NCI-H82 (cell line): Measurements from ENCODE around the gene CLCN7.
A peak's percentile ranks its signal among the peaks of the same experiment; 100 is the strongest.

ENCODE experiments used
- DNase-seq: peaks from one replicate; lab custom pipeline; 2025; lab: John Stamatoyannopoulos, UW

The CLCN7 gene

DNA sequence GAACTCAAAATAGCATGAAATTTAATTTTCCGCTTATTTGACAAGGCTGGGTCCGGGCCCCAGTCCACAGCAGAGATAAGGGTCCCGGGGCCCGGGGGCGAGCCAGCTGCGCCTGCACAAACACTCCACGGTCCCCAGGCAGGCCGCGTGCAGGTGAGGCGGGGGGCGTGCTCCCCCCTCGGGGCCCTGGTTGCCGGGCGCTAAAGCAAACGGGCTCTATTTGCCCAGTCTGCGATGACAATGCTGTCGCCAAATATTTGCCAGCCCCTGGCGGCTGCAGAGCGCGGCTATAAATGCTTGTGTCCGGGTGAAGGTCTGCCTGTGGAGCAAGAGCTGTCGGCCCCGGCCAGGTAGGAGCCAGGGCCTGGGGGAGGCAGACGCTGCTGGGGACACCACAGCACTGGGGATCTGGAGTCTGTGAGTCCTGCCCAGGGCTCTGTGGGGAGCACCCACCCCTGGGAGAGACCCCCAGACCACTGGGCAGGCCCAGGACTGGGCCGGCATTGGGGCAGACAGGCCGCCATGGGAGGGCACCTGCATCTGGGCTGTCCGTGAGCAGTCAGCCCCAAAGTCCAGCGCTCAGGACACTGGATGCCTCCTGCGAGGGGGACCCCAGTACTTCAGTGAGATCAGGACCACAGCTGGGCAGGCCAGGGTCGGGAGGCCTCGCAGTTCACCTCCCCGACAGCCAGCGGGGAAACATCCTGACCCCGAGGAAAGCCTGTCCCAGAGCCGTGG, 43.9 kb downstream of the CLCN7 start, which contains the start of gene PERCC1:
TSS of gene PERCC1 (plus strand) at position 320 of the 738 bp plus-strand sequence. CDS start 1,516 bp downstream, outside the sequence.
- DNase-seq: no peak

DNA sequence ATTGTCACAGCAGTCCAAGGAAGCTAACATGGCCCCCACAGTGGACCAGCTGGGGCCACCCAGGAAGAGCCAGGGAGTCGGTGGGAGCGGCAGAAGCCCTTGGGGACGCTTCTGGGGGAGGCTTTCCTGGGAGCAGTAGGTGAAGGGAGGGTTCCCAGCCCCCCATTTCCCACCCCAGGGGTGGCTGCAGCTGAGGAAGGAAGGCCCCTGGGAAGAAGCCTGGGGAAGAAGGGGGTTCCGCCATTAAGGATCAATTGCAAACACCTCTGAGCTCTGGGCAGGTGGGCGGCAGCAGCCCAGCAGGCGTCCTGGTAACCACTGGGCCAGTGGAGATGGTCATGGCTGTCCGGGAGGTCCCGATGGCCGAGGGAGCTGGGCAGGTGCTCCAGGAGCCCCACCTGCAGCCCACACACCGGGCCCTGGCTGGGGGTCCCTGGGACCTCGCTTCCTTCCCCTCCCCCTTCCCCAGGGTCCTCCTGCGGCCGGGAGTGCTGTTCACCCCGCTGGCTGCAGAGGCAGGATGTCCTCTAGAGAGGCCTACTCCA, 44.5 kb downstream of the CLCN7 start:
- no peak for DNase-seq

DNA sequence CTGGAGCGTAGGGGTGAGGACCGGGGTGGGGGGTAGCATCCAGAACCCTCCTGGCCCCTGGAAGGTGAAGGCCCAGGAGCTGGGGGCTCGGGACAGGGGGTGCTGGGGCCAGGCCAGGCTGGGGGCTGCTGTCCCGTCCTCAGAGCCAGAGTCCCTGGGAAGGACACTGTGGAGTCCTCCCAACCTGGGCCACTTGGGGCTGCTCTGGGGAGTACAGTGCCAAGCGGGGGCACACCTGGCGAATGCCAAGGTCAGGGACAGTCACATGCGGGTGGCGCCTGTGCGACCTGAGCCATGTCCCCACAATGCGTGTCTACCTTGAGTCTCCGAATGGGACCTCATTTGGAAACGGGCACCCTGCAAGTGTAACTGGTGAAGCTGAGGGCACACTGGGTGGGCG, 45.2 kb downstream of the CLCN7 start:
- DNase-seq: no peak

DNA sequence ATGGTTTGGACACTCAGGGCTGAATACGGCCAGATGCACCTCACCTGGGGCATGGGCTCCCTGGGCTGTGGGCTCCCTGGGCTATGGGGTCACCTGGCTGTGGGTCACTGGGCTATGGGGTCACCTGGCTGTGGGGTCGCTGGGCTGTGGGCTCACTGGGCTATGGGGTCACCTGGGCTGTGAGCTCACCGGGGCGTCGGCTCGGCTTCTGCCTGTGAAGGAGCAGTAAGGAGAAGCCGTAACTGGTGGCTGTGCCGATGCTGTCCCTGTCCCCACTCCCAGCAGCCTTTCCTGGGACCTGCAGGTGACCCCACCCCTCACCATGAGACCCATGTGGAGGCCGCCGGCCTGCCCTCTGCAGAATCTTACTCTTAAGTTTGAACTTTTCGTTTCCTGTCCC, 45.8 kb downstream of the CLCN7 start:
- DNase-seq: no peak

DNA sequence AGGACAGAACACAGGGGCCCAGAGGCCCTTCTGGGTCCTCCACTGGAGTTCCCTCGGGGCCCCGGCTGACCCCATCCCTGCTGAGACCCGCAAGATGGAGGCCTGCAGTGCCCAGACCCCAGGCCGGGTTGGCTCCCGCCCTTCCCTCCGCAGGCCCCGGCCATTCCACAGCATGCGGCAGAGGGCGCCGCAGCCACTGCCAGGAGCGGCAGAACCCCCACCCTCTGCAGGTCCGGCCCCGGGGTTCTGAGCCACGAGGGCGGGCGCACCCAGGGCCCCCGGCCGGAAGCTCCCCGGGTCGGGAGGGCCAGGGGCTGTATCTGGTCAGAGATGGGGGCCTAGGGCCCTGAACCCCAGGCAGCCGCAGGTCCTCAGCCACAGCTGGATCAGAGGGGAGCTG, 46.3 kb downstream of the CLCN7 start:
- peak; percentile 23 for DNase-seq

DNA sequence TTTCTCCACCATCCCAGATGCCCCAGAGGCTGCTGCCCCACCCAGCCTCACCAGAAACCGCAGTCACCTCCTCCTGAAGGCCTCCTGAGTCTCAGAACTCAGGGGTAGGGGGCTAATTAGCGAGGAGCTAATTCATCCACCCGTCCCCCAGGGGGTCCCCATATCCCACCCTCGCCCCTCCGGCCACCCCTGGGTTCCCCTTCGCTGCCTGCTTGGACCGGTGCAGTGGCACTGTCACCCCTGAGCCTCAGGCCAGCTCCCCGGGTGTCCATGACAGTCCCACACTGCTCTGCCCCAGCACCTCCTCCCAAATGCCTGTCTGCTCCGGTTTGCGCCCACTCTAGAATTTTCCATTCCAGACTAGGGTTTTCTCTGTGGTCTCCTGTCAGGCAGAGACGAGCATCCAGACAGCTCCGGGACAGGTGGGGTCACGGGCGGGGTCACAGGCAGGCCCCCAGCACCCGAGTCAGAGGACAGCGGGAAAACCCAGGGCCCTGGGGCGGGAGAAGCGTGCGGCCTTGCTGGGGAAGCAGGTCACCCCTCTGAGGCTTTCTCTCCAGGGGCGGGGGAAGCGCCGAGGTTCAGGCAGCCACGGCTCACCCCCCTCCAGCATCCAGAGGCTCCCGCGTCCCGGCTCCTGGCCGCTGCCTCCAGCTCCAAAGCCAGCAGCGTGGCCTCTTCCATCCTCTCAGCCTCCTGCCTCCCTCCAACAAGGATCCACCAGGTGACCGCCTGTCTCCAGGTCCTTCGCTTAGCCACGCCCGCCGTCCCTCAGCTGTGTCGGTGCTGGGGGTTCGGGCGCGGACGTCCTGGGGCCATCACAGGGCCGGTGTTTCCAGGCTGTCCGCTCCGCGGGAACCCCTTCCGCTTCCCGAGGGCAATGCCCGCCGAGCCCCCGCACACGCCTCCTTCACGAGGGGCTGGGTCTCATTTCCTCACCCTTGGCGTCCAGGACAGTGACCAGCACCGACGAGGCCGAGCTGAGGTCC, 47.1 kb downstream of the CLCN7 start:
- DNase-seq: no peak

DNA sequence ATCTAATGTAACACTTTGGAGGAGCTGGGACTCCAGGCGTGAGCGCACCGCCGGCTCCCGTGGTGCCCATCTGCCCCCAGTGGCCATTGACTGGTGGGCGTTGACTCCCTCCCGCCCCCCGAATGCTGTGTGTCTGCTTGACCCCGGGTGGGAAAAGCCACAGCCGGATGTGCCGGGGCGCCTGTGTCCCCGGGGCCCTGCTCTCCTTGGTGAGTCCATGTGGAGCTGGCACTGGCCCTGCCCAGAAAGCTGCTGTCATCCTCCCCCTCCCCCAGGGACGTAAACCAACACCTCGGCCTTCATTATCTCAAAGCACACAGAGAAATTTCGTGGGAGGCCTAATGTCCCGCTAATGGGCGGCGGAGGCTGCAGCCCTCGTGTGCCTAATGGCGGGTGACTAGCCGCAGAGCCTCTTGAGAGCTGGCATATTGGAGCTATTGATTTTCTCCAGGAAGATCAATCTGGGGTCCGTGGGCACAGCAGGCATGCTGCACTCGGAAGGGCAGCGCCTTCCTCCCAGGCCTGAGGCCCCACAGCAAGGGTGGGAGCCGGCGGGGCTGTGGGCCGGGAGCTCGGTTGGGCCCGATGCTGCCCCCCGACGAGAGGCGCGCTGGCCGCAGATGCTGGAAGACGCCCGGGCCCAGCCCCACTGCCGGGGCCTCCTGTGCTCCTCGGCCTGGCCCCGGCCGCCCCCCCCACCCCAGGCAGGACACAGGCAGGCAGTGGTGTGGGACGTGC, 47.9 kb downstream of the CLCN7 start:
- DNase-seq: no peak

DNA sequence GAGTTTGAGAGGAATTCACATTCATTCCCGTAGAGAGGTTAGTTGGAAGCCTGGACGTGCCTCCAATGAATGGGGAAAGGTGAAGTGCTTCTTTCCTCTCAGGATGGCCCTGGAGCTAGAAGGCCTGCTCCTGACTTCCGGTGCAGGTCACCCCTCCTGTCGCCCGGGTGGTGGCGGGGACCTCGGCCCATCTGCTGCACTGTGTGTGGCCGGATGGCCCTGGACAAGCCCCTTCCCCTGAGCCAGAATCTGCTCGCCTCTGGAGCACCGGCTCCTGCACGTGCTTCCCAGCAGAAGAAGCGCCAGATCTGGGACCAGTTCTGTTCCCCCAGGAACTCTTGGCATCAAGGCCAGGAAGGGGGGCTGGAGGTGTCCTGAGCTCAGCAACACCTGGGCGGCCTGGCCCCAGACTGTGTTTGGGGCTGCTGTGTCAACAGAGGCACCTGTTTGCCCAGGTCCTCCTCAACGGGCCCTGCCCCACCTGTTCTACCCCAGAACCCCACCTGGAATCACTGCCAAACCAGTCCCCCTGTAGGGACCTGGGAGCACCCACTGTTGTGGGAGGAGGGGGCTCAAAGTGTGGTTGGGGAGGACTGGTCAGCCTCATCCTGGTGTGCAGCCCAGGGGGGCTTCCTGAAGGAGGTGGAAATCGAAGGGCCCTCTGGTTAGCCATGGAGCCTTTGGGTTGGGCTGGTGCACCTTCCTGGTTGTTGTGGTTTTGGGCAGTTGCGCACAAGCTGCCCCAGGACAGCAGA, 49.0 kb downstream of the CLCN7 start:
- DNase-seq: no peak

DNA sequence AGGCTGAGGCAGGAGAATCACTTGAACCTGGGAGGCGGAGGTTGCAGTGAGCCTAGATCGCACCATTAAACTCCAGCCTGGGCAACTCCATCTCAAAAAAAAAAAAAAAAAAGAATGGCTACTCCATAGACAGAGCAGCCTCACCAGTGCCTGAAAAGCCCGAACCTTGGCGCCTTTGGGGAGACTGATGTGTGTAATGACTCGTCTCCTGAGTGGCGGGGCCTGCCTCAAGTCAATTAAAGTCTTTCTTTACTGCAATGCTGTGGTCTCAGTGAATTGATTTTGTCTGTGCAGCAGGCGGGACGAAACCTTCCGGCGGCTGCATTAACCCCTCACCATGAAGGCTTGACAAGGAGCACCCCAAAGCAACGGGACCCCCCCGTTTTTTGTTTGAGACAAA, 50.8 kb downstream of the CLCN7 start:
- no peak for DNase-seq

DNA sequence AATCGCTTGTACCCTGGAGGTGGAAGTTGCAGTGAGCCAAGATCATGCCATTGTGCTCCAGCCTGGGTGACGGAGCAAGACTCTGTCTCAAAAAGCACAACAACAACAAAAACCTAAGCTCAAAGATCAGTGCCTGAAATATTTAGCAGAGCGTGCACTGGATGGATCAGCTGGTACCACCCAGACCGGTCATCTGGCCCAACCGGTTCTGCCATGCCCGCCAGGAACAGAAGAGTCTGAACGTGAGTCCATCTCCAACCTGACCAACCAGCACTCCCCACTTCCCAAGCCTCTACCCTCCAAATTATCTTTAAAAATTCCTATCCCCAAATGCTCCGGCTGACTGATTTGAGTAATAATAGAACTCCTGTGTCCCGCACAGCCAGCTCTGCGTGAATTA, 52.8 kb downstream of the CLCN7 start:
- no peak for DNase-seq

DNA sequence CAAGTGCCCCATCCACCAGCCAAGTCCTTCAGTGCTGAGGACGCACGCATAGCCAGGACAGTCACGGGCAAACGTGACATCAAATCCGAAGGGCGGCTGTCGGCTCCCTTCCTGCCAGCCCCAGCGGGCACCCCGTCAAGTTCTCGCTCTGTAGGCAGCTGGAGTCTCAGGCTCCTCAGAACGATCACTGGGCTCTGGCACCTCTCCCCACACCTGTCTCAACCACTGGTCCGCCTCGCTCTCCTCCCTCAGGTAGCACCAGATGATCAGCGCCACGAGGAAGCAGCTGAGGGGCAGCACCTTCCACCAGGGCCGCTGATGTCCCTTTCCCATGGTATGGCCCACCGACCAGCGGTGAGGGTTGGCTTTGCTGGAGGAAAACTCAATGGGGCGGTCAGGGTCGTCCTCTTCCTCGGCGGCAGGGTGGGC, 54.7 kb downstream of the CLCN7 start:
- no peak for DNase-seq

DNA sequence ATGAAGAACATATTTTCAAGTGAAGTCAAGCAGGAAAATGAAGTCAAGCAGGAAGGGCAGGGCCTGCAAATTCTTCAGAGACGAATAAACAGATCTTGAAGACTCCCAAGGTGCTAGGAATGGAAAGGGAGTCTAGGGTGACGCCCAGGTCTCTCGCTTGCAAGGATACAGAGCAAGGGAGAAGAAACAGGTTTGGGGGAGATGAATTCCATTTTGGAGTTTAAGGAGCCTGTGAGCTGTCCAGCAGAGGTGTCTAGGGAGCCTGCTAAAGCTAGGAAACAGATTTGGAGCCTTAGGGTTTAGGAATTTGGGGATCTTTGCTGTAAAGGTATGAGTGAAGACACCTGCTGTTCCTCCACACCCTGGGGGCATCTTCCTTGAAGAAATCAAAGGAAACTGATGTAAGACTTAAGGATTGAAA, 58.3 kb downstream of the CLCN7 start:
- no peak for DNase-seq

DNA sequence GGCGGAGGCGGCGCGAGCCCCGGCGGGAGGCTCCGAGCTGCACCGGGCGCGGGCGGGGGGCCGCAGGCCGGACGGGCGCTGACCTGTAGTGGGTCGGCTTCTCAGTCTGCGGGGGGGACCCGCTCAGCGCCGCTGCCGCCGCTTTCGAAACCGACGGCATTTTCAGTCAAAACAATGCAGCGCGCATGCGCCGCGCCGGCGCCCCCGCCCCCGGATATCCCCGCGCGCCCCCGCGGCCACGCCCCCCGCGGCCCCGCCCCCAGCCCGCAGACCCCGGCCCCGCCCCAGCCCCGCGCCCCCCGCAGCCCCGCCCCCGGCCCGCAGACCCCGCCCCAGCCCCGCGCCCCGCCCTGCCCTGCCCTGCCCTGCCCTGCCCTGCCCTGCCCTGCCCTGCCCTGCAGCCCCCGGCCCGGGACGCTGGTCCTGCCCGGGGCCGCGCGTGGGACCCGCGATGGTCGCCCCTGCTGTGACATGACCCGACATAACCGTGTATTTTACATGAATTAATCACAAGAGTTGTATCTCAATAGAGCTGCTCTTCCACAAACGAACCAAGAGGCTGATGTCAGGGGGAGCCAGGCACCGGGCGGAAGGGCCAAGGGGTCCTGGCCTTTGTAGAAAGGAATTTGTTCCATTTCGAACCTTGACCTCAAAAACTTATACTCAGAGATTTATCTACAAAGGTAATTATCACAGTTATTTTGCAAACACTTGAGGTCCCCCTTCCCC, 60.1 kb downstream of the CLCN7 start, which contains the start of gene UNKL:
TSS of gene UNKL (minus strand) at position 173 of the 729 bp plus-strand sequence. CDS start at position 160, 13 bp downstream.
- DNase-seq: peak; percentile 73

DNA sequence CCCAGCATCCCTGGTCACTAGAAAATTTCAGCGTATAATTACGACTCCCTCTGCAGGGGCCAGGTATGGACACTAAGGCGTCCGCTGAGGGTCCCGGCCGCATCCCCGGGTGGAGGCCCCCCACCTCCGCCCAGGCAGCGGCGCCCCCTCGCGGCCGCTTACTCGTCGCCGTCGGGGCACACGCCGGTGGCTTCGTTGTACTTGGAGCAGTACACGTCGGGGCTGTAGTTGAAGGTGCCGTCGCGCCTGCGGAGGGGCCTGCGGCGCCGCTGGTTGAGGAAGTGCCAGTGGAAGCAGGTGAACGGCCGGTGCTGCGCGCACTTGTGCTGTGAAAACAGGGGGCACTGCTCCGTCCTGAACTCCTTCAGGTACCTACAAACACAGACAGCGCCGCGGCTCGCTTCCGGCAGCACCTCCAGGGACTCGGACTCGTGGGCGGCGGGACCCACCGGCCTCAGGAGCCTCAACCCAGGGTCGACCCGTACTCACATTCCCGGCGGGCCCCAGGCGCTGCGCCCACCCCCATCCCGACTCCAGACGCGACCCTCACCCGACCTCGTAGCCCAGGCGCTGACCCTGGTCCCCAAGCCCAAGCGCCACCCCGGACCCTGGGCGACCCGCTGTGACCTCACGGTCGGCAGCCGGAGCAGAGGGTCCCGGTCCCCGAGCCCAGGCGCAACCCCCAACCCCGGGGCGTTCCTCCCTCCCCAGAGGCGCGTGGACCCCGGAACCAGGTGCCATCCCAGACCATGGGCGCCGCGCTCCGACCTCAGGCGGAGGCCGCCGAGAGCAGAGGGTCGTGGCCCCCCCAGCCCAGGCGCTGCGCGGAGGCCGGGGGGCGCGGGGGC, 60.9 kb downstream of the CLCN7 start:
- DNase-seq: peak; percentile 76

DNA sequence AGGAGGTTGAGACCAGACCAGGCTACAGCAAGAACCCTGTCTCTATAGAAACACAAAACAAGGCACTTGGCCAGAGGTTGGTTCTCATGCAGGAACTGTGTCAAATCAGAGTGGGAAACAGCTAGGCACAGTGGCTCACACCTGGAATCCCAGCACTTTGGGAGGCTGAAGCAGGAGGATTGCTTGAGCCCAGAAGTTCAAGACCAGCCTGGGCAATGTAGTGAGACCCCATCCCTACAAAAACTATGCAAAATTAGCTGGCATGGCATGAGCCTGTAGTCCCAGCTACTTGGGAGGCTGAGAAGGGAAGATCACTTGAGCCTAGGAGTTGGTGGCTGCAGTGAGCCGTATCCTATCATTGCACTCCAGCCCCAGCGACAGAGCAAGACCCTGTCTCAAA, 62.0 kb downstream of the CLCN7 start:
- DNase-seq: no peak

DNA sequence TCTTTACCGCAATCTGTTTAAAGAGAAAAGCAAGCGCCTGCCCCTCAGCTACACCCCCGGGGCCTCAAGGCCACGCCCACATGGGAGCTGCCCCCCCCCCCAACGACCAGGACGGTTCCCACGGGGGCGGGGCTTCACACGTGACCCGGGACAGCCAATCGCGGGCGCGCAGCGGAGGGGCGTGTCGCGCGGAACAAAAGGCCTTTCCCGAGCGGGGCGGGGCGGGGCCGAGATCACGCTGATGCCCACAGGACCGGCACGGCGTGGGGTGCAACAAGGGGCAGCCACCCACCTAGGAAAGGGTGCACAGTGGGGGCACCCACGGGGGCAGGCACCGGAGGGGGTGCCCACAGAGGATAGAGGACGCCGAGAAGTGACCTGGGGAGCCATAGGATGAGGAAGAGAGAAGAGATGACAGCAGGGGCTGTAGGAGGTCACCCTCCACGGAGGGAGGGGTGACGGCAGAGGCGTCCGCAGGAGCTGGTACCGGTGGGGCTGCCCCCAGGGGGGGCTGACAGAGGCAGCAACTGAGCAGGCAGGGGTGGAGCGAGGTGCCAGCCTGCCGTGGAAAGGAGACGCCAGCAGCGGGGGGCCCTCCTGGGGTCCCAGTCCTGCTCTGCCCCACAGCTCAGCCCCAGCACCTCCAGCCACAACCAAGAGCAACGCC, 66.5 kb downstream of the CLCN7 start:
- peak; percentile 93 for DNase-seq

DNA sequence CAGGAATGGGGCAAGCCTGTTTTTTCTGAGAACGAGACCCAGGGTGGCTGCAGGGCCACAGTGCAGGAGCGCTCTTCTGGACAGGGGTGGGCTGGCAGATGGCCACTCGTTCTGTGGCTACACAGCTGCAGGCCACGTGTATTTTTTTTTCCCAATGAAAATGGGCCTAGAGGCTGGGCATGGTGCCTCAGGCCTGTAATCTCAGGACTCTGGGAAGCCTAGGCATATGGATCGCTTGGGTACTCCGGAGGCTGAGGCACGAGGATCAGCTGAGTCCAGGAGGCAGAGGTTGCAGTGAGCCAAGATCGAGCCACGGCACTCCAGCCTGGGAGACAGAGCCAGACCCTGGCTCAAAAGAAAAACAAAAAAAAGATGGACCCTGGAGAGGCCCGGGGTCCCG, 67.1 kb downstream of the CLCN7 start:
- no peak for DNase-seq

DNA sequence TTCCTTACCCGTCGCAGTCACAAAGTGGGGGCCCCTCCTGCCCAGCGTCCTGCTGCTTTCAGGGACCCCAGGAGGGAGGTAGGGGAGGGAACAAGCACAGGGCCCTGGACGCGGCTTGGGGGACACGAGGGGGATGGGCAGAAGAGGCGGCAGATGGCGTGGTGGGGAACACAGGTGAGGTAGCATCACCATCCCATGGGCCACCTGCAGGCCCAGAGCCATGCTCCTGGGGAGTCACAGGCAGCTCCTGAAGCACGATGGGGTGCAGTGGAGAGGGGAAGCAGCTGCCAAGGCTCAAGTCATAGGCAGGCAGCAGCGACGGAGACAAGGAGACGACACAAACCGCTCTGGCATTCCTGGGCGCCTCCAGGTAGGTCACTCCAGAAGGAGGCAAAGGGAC, 71.1 kb downstream of the CLCN7 start:
- DNase-seq: no peak

DNA sequence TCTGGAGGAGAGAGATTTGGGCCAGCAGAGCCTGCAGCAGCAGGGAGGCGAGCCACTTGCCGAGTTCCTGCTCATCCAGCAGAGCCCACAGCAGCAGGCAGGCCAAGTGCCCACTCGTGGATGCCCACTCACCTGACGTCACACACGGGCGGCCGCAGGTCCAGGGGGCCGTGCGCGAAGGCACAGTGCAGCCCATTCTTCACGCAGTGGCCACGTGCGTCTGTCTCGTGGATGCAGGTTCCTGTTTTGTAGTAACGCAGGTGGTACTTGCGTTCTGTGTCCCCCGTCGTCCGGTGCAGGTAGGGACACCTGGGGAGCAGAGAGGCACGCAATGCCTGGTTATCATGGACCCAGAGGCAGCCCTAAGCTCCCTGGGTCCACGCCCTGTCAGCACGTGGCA, 71.8 kb downstream of the CLCN7 start:
- DNase-seq: no peak
